HepG2 (cell line): Measurements from ENCODE around the gene PIF1. TPM values are rescaled to one million over a fixed set of nuclear protein-coding genes. Genes with fewer than 3 reads are reported as not detected.

Experiments used
- ATAC-seq: fragments of 200-7000 bp; cut with Tn5 transposase; 3 replicates; pipeline ENCODE4 v1.9.1; 2020; ENCODE audit warnings: mild to moderate bottlenecking, moderate library complexity
- BruUV-seq: library from RNA; stranded (reverse); fragments of 400-500 nt; replicated peaks from 2 replicates; lab custom pipeline; 2021; lab: Mats Ljungman, UMichigan
- CTCF ChIA-PET: fragments of 300-600 bp; formaldehyde crosslinking; extraction: SDS; loops from one replicate; lab custom pipeline; 2021; ENCODE audit warnings: low total read pairs, inconsistent platforms, low intra/inter-chr PET ratio; lab: Yijun Ruan, JAX
- POLR2A ChIA-PET: fragments of 350-600 bp; sonication (Branson Sonifier 250); formaldehyde crosslinking; loops from one replicate; lab custom pipeline; 2020; ENCODE audit warnings: antibody characterized with exemption, inconsistent platforms; lab: Yijun Ruan, JAX
- DNase-seq: peaks from one replicate; pipeline ENCODE4 v3.0.0-alpha.2; 2015; ENCODE audit warnings: low spot score
- FAIRE-seq: peaks from 3 replicates; lab custom pipeline; 2011; peaks lifted over from hg19 to GRCh38; lab: Jason Lieb, UNC
- H2AFZ ChIP-seq: one replicate; pipeline ENCODE4 v1.6.1; 2011; ENCODE audit warnings: low read length, inconsistent platforms
- H3K27ac ChIP-seq: fragments of 300-600 bp; 3 replicates; pipeline ENCODE4 v1.8.0; 2011; ENCODE audit warnings: mixed run types, mild to moderate bottlenecking, mixed read lengths, low read length, inconsistent platforms; ENCODE audit not compliant: insufficient read depth; ENCODE audit errors: extremely low read length
- H3K27me3 ChIP-seq, 2 experiments: fragments of 200-600 bp in 1 of 2; 2 replicates in 1 of 2; 3 replicates in 1 of 2; pipeline versions ENCODE4 v1.6.0 to v1.8.0; 2011; ENCODE audit warnings: low read length in 2 of 2, mild to moderate bottlenecking in 2 of 2, moderate library complexity in 2 of 2, inconsistent platforms in 1 of 2; ENCODE audit not compliant: insufficient read depth in 2 of 2, control insufficient read depth in 1 of 2
- H3K36me3 ChIP-seq, 2 experiments: fragments of 200-600 bp in 1 of 2; replicated peaks in 1 of 2; 2 replicates in 1 of 2; 3 replicates in 1 of 2; pipeline versions ENCODE4 v1.5.1 to v1.8.0; 2011; ENCODE audit warnings: low read length in 2 of 2, inconsistent platforms in 1 of 2; ENCODE audit not compliant: insufficient read depth in 2 of 2, control insufficient read depth in 1 of 2
- H3K4me1 ChIP-seq: 2 replicates; pipeline ENCODE4 v1.5.1; 2012; ENCODE audit warnings: low read length, inconsistent platforms; ENCODE audit not compliant: insufficient read depth
- H3K4me2 ChIP-seq: 2 replicates; pipeline ENCODE4 v1.6.0; 2011; ENCODE audit warnings: low read depth, low read length, inconsistent platforms
- H3K4me3 ChIP-seq, 3 experiments: fragments of 200-600 bp in 1 of 3; sonication (generic), shearing (Covaris generic) in 1 of 3; replicated peaks in 1 of 3; 2 replicates each; pipeline ENCODE4 v1.5.1; 2011 to 2016; ENCODE audit warnings: low read length in 3 of 3, inconsistent platforms in 2 of 3, low read depth in 2 of 3, mild to moderate bottlenecking in 2 of 3, control low read depth in 1 of 3, mixed read lengths in 1 of 3; ENCODE audit not compliant: insufficient read depth in 1 of 3
- H3K79me2 ChIP-seq: one replicate; pipeline ENCODE4 v1.6.1; 2011; ENCODE audit warnings: low read length, inconsistent platforms; ENCODE audit not compliant: insufficient read depth
- H3K9ac ChIP-seq: 2 replicates; pipeline ENCODE4 v1.6.0; 2011; ENCODE audit warnings: mild to moderate bottlenecking, low read depth, low read length, inconsistent platforms; ENCODE audit not compliant: insufficient read depth
- H3K9me3 ChIP-seq: 2 replicates; pipeline ENCODE4 v1.5.1; 2012; ENCODE audit warnings: mild to moderate bottlenecking, low read length
- H4K20me1 ChIP-seq: 2 replicates; pipeline ENCODE4 v1.6.0; 2011; ENCODE audit warnings: inconsistent platforms, mild to moderate bottlenecking, low read length, moderate library complexity; ENCODE audit not compliant: insufficient read depth
- E2F1 ChIP-seq: sonication (generic); formaldehyde crosslinking; IDR thresholded peaks from 2 replicates; pipeline ENCODE4 v1.5.0; 2020; ENCODE audit warnings: missing genetic modification reagents
- FOXC1 ChIP-seq: sonication (generic); formaldehyde crosslinking; IDR thresholded peaks from 2 replicates; pipeline ENCODE4 v1.8.0; 2022; ENCODE audit warnings: mild to moderate bottlenecking, missing genetic modification reagents, borderline replicate concordance
- KAT7 ChIP-seq: IDR thresholded peaks from 2 replicates; pipeline ENCODE4 v1.6.1; 2018; ENCODE audit warnings: borderline replicate concordance, missing compliant biosample characterization
- ZBTB4 ChIP-seq: sonication (generic); formaldehyde crosslinking; IDR thresholded peaks from 2 replicates; pipeline ENCODE4 v1.4.0; 2020; ENCODE audit warnings: missing genetic modification reagents, mild to moderate bottlenecking, borderline replicate concordance
- ZC3H4 ChIP-seq: sonication (generic); formaldehyde crosslinking; IDR thresholded peaks from 2 replicates; pipeline ENCODE4 v1.4.0; 2020; ENCODE audit warnings: missing genetic modification reagents, borderline replicate concordance
- ZNF20 ChIP-seq: sonication (generic); formaldehyde crosslinking; IDR thresholded peaks from 2 replicates; pipeline ENCODE4 v1.4.0; 2020; ENCODE audit warnings: mild to moderate bottlenecking, moderate library complexity, missing genetic modification reagents
- ZNF256 ChIP-seq: sonication (generic); formaldehyde crosslinking; conservative IDR thresholded peaks from 2 replicates; pipeline ENCODE4 v1.4.0; 2020; ENCODE audit warnings: missing genetic modification reagents
- WGBS: methylation state at CpG from one replicate; pipeline ENCODE4 v1.1.6; 2017; ENCODE audit warnings: low lambda C conversion rate; 5-methylcytosine and 5-hydroxymethylcytosine counted together
- in situ Hi-C: cut with HindIII; loops from 2 replicates; pipeline ENCODE4 v1.10.0; 2017; ENCODE audit warnings: low pct_unique_long_range_greater_than_20kb; ENCODE audit not compliant: extremely low pct_ligation_motif_present
- intact Hi-C: fragments of 100-400 bp; cut with micrococcal nuclease; formaldehyde crosslinking; loops from one replicate; pipeline ENCODE4 v1.10.0; 2022; ENCODE audit not compliant: unreplicated experiment
- polyA plus RNA-seq, 8 experiments: library from polyadenylated mRNA; depleted of rRNA in 3 of 8; stranded (reverse) in 7 of 8; unstranded in 1 of 8; fragments of >200 nt; fragmentation: Illumina TruSeq in 4 of 8; extraction: Trizol in 4 of 8; gene quantifications; 2 replicates each; pipeline versions ENCODE4 v1.2.1 to v1.2.3, GENCODE V29; 2011 to 2016; ENCODE audit warnings: low read depth in 4 of 8, missing spikeins in 1 of 8, mixed read lengths in 1 of 8; ENCODE audit not compliant: insufficient read depth in 1 of 8
- total RNA-seq, 5 experiments: library from RNA; depleted of rRNA; stranded (reverse); fragments of >200 nt; fragmentation: Illumina TruSeq; extraction: Trizol; gene quantifications; 2 replicates each; pipeline ENCODE4 v1.2.3, GENCODE V29; 2016; ENCODE audit warnings: low read depth in 1 of 5

PIF1 gene
- total and polyA plus RNA-seq, 2 of the 13 experiments (the other 11 are each of a cell fraction or from before 2014, with no cell fraction given), result 18.5 to 19.7 TPM

- no peaks in the 10 kb centered on the region for H4K20me1 ChIP-seq
- intact Hi-C loops, result no loop called here
- in situ Hi-C loops, result no loop called here
- ChIA-PET CTCF (no interaction called here), POLR2A (no interaction called here)
- no peak overlapping the region for H3K4me3 ChIP-seq
- H3K9ac ChIP-seq, result no peak overlapping the region
- no peak overlapping the region for H2AFZ ChIP-seq
- no peak for TF ChIP-seq ZNF20 (CRISPR knock-in tag)
- TF ChIP-seq E2F1, result no peak
- TF ChIP-seq ZNF256 (CRISPR knock-in tag), result no peak
- TF ChIP-seq ZC3H4 (CRISPR knock-in tag), result no peak
- TF ChIP-seq ZBTB4 (CRISPR knock-in tag), result no peak
- no peak for TF ChIP-seq KAT7 (CRISPR knock-in tag)
- no peak for TF ChIP-seq FOXC1
- TF ChIP-seq, all 625 proteins: peak for 0
- DNase-seq (no peak), FAIRE-seq (no peak), ATAC-seq (no peak)
- Histone ChIP-seq H3K79me2 (no peaks in the 10 kb centered on the region), H3K4me1 (peaks cover 9% of the 10 kb centered on the region), H3K4me2 (no peak overlapping the region), H3K27me3 (peaks cover 1 to 11% of the 10 kb centered on the region in 2 experiments; a peak in 2 of 5 replicates), H3K27ac (no peak overlapping the region), H3K9me3 (no peaks in the 10 kb centered on the region), H3K36me3 (no peaks in the 10 kb centered on the region)
- 29% methylated on average over 2 of the region's 2 CpGs for WGBS
- BruUV-seq, result no TSS peak
Observed at GRCh38 chr15:64804619-64805018, 20.8 kb downstream of the PIF1 start.
